Measurements from ENCODE around the gene CDH13.
A peak's percentile ranks its signal among the peaks of the same experiment; 100 is the strongest.

The CDH13 gene

DNA sequence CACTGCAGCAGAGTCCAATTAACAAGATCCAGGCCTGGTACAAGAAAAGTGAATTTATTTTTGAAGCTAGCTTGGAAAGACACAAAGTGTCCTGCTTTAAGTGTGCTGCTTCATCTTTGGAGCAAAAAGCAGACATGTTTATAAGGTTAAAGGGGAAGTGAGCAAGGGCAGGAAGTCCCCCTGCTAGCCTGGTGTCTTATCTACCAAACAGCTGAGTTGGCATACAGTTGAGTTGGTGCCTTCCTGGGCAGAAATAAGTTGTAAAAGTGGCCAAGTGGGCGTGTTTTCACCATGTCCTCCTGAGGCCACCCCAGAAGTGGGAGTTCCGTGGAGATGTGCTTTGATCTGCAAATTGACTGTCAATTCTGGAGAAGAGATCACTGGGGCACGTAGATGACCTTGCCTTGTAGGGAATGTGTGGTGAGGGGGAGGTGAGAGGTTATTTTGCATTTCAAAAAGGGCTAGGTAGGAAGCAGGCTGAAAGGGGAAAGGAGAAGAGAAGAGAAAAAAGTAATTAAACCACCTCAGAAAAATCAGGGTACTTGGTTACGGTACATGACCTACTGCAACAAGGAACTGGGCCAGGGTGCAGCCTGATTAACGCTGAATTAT, 1142.7 kb downstream of the CDH13 start:
- peak in 1 of 2 donors; percentile 21 for DNase-seq
- TF ChIP-seq, protein P1, sequence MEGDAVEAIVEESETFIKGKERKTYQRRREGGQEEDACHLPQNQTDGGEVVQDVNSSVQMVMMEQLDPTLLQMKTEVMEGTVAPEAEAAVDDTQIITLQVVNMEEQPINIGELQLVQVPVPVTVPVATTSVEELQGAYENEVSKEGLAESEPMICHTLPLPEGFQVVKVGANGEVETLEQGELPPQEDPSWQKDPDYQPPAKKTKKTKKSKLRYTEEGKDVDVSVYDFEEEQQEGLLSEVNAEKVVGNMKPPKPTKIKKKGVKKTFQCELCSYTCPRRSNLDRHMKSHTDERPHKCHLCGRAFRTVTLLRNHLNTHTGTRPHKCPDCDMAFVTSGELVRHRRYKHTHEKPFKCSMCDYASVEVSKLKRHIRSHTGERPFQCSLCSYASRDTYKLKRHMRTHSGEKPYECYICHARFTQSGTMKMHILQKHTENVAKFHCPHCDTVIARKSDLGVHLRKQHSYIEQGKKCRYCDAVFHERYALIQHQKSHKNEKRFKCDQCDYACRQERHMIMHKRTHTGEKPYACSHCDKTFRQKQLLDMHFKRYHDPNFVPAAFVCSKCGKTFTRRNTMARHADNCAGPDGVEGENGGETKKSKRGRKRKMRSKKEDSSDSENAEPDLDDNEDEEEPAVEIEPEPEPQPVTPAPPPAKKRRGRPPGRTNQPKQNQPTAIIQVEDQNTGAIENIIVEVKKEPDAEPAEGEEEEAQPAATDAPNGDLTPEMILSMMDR (IDR thresholded peaks at IDR 0.05) = no peak
- Histone ChIP-seq H3K27ac (no peak overlapping the region), H3K4me3 (no peak overlapping the region), H3K27me3 (no peaks in the 10 kb centered on the region), H3K36me3 (no peaks in the 10 kb centered on the region), H3K4me1 (peaks cover 0 to 7% (median 3%) of the 10 kb centered on the region in 4 donors), H3K9me3 (no peaks in the 10 kb centered on the region)
- intact Hi-C loops (cut with DNase I; ENCODE audit: low total_unique reads) = no loop called here

DNA sequence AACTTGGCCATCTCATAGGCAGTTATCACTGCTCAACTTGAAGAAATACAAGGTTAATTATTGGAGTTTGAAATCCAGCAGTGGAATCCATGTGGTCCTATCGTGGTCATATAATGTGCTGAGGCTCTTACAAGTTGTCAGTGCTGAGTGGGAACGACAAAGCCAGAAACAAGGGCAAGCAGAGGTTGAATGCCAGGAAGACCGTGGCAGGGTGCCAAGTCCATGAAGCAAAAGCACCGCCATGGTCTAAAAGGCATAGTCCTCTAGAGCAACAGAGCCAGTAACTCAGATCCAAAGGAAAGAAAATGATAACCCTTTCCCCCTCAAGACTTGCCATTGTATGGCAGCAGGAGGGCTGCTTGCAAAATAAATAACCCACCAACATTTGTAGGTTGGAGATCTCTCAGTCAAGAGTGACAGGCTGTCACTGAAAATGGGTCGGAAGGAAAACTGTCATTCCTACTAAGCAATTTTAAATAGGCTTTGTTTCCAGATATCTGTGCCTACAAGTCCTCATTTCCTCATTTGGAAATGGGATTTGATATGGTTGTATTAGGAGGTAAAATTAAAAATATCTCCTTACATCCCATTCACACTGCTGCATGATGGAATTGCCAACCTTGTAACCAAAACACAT, 1144.7 kb downstream of the CDH13 start:
- Histone ChIP-seq H3K4me1 (peaks cover 0 to 7% (median 3%) of the 10 kb centered on the region in 4 donors), H3K27me3 (no peaks in the 10 kb centered on the region), H3K4me3 (no peak overlapping the region), H3K9me3 (no peaks in the 10 kb centered on the region), H3K36me3 (no peaks in the 10 kb centered on the region), H3K27ac (no peak overlapping the region)
- DNase-seq = peak; percentile 44 to 71
- TF ChIP-seq, protein P1 (IDR thresholded peaks at IDR 0.05) = no peak
- intact Hi-C loops (cut with DNase I; ENCODE audit: low total_unique reads) = no loop called here

GRCh38 chr16:83772806-83773205, 1146.0 kb downstream of the CDH13 start:
- intact Hi-C loops (cut with DNase I; ENCODE audit: low total_unique reads) = loop anchor here (2.0 kb wide), 1 partner anchor 58 kb away; no protein-coding TSS in a partner anchor
- DNase-seq = no peak
- Histone ChIP-seq H3K4me3 (no peak overlapping the region), H3K27ac (no peak overlapping the region), H3K4me1 (peaks cover 0 to 7% (median 3%) of the 10 kb centered on the region in 4 donors), H3K9me3 (no peaks in the 10 kb centered on the region), H3K27me3 (no peaks in the 10 kb centered on the region), H3K36me3 (no peaks in the 10 kb centered on the region)
- TF ChIP-seq, protein P1 (IDR thresholded peaks at IDR 0.05) = no peak

- intact Hi-C loops (cut with DNase I; ENCODE audit: low total_unique reads) = no loop called here
- TF ChIP-seq, protein P1 (IDR thresholded peaks at IDR 0.05) = no peak
Measured at GRCh38 chr16:83774066-83774465, 1147.3 kb downstream of the CDH13 start.

GRCh38 chr16:83776944-83777343, 1150.2 kb downstream of the CDH13 start:
- no peak overlapping the region for H3K4me3 ChIP-seq
- DNase-seq = no peak
- no peak overlapping the region for H3K27ac ChIP-seq
- TF ChIP-seq, protein P1 (IDR thresholded peaks at IDR 0.05) = no peak
- peaks cover 0 to 26% (median 13%) of the 10 kb centered on the region in 4 donors for H3K4me1 ChIP-seq
- no peaks in the 10 kb centered on the region for H3K36me3 ChIP-seq
- no peaks in the 10 kb centered on the region for H3K27me3 ChIP-seq
- intact Hi-C loops (cut with DNase I; ENCODE audit: low total_unique reads) = no loop called here
- H3K9me3 ChIP-seq = no peaks in the 10 kb centered on the region

More at GRCh38 chr16:83774066-83774465, 1147.3 kb downstream of the CDH13 start:
- Histone ChIP-seq H3K9me3 (no peaks in the 10 kb centered on the region), H3K4me3 (no peak overlapping the region), H3K36me3 (no peaks in the 10 kb centered on the region), H3K27ac (no peak overlapping the region), H3K4me1 (peaks cover 0 to 11% (median 7%) of the 10 kb centered on the region in 4 donors), H3K27me3 (no peaks in the 10 kb centered on the region)
- no peak for DNase-seq

Measured in tibial artery (tissue), 4 donors.